ENCODE measurements around the gene CCR5.

DNA sequence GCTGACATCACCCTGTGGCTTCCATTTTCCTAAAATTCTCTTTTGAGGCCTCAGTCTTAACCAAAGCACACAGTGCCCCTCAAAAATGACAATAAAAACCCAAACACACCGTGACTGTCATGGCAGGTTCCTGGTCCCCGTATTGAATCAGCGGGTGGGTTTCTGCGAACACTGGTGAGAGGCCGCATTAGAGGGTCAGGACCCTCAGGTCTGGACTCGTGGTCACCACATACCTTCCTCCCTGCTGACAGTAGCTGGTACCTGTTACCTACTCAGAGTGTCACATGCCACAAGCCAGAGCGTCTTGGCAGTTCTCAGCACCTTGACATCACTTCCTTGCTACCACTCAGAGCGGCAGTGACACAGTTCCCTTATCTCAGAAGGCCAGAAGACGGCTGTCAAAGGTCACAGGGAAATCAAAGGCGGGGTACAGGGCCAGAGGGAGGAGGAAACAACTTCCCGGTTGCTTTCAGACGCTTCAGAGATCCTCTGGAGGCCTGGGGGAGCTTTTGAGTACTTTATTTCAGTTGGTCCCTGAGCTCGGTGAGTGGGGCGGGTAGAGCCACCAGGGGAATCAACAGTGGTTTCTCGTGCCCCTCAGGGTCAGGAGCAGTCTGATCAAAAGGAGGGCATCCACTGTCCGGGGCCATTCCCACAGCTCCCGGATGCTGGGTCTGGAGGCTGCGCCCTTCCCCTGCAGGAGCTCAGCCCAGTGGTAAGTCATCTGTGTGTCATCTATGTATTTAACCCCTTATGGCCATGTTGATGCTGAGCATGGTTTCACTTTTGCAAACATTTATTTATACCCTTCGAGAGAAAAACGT lies 36.3 kb downstream of the CCR5 start, which contains the start of the genes CCR5AS and CCRL2:
- TF ChIP-seq, protein P1, sequence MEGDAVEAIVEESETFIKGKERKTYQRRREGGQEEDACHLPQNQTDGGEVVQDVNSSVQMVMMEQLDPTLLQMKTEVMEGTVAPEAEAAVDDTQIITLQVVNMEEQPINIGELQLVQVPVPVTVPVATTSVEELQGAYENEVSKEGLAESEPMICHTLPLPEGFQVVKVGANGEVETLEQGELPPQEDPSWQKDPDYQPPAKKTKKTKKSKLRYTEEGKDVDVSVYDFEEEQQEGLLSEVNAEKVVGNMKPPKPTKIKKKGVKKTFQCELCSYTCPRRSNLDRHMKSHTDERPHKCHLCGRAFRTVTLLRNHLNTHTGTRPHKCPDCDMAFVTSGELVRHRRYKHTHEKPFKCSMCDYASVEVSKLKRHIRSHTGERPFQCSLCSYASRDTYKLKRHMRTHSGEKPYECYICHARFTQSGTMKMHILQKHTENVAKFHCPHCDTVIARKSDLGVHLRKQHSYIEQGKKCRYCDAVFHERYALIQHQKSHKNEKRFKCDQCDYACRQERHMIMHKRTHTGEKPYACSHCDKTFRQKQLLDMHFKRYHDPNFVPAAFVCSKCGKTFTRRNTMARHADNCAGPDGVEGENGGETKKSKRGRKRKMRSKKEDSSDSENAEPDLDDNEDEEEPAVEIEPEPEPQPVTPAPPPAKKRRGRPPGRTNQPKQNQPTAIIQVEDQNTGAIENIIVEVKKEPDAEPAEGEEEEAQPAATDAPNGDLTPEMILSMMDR (IDR thresholded peaks at IDR 0.05; ENCODE audit: low read length), result no peak
- TF ChIP-seq EZH2 (IDR thresholded peaks at IDR 0.05; ENCODE audit: borderline replicate concordance, low read length), result no peak
